Measurements from ENCODE around the gene COMT. TPM values are rescaled to one million over a fixed set of nuclear protein-coding genes. Genes with fewer than 3 reads are reported as not detected.

The COMT gene
- total and polyA plus RNA-seq, 9 of the 15 experiments (the other 6 are each of a cell fraction or from before 2014, with no cell fraction given), result 12.5 to 351 (median 155) TPM

- Histone ChIP-seq H3K4me2 (ENCODE audit: insufficient read depth, low read length) (no peak overlapping the region), H2AFZ (ENCODE audit: low read depth, low read length) (no peak overlapping the region), H3K27me3 (ENCODE audit: control insufficient read depth in 2 of 2, insufficient read depth in 2 of 2, low read length in 2 of 2) (no peaks in the 10 kb centered on the region), H3K9me3 (replicated peaks; ENCODE audit: control insufficient read depth, insufficient read depth, low read depth, low read length) (no peaks in the 10 kb centered on the region), H3K9ac (ENCODE audit: insufficient read depth in 1 of 2, low read depth in 2 of 2, low read length in 2 of 2) (peak overlapping the region in 1 of 2 experiments; percentile 64; a peak in 2 of 4 replicates), H3K4me1 (replicated peaks in 1 of 2; ENCODE audit: control insufficient read depth in 2 of 2, insufficient read depth in 2 of 2, low read length in 2 of 2) (peaks cover 0 to 38% of the 10 kb centered on the region in 2 experiments; a peak in 2 of 5 replicates), H3K27ac (ENCODE audit: extremely low read depth, low read depth, low read length) (no peak overlapping the region), H3K4me3 (no peak overlapping the region), H3K79me2 (ENCODE audit: control insufficient read depth, insufficient read depth, low read length) (no peaks in the 10 kb centered on the region), H4K20me1 (replicated peaks; ENCODE audit: control insufficient read depth, insufficient read depth, low read length) (peaks cover 6% of the 10 kb centered on the region; the same call in 1 of the 2 replicates), H3K36me3 (ENCODE audit: control insufficient read depth, insufficient read depth, low read length) (peaks cover 10% of the 10 kb centered on the region; the same call in 2 of the 3 replicates), H3K9me1 (ENCODE audit: control insufficient read depth, insufficient read depth, low read length) (no peaks in the 10 kb centered on the region)
- ATAC-seq, result no peak; the same call in 2 of the 3 replicates
- WGBS (ENCODE audit: insufficient coverage, low coverage, missing lambda C conversion rate), result 67% methylated on average over 12 of the region's 12 CpGs
- in situ Hi-C loops (cut with MboI), result no loop called here
- intact Hi-C loops (cut with micrococcal nuclease), result no loop called here
- BruUV-seq (replicated peaks), result no TSS peak
- DNase-seq (ENCODE audit: extremely low read depth in 1 of 4, low spot score in 3 of 4), result no peak
- ChIA-PET CTCF (ENCODE audit: low intra/inter-chr PET ratio) (no interaction called here), POLR2A (interaction anchor here (0.7 to 11.2 kb wide), 11 partner anchors 10 to 490 kb away, joined by 3 to 141 read pairs (median 5); no protein-coding TSS in a partner anchor)
- FAIRE-seq, result no peak
- TF ChIP-seq NBN (IDR thresholded peaks at IDR 0.05; ENCODE audit: low read depth), result no peak
- TF ChIP-seq MED1 (CRISPR knock-in tag; IDR thresholded peaks at IDR 0.05; ENCODE audit: borderline replicate concordance), result no peak
- no peak for TF ChIP-seq ZNF197 (CRISPR knock-in tag; IDR thresholded peaks at IDR 0.05; ENCODE audit: low read depth)
- TF ChIP-seq BRD9 (IDR thresholded peaks at IDR 0.05; ENCODE audit: low read depth, partially characterized antibody), result no peak
- TF ChIP-seq HMGN3 (IDR thresholded peaks at IDR 0.05; ENCODE audit: borderline replicate concordance, extremely low read depth, insufficient read length, low read depth, low read length), result peak; percentile 34
- no peak for TF ChIP-seq AFF1 (IDR thresholded peaks at IDR 0.05; ENCODE audit: low read depth in 1 of 2, partially characterized antibody in 2 of 2)
- no peak for TF ChIP-seq ETV1 (tag; conservative IDR thresholded peaks at IDR 0.05; ENCODE audit: low read depth)
- TF ChIP-seq EZH2 (IDR thresholded peaks at IDR 0.05; ENCODE audit: borderline replicate concordance, low read depth, low read length), result no peak
- no peak for TF ChIP-seq ZNF143 (CRISPR knock-in tag; IDR thresholded peaks at IDR 0.05)
- no peak for TF ChIP-seq NCOA4 (IDR thresholded peaks at IDR 0.05; ENCODE audit: partially characterized antibody)
- no peak for TF ChIP-seq SRSF3 (IDR thresholded peaks at IDR 0.05; ENCODE audit: insufficient read depth, low read length)
- TF ChIP-seq CBX3 (IDR thresholded peaks at IDR 0.05; ENCODE audit: borderline replicate concordance in 1 of 2, low read length in 2 of 2), result no peak
- TF ChIP-seq ATF7 (IDR thresholded peaks at IDR 0.05), result no peak
- no peak for TF ChIP-seq ZNF655 (CRISPR knock-in tag; IDR thresholded peaks at IDR 0.05)
- TF ChIP-seq ZNF764 (CRISPR knock-in tag; IDR thresholded peaks at IDR 0.05; ENCODE audit: low read depth), result no peak
- TF ChIP-seq IFI16 (CRISPR knock-in tag; IDR thresholded peaks at IDR 0.05), result no peak
- TF ChIP-seq POLR2G (IDR thresholded peaks at IDR 0.05; ENCODE audit: low read depth, low read length), result peak; percentile 28; the same call in 1 of the 2 replicates
- no peak for TF ChIP-seq HDAC1 (IDR thresholded peaks at IDR 0.05)
These were observed 38.1 kb upstream of the COMT start for GRCh38 chr22:19903513-19903912.
